HEK293 (cell line): Measurements from ENCODE around the gene RPN2.

Experiments
- CTCF ChIA-PET: fragments of 350-600 bp; formaldehyde crosslinking; extraction: SDS; loops from one replicate; lab custom pipeline; 2021; ENCODE audit warnings: antibody characterized with exemption; lab: Yijun Ruan, JAX
- POLR2A ChIA-PET: fragments of 300-600 bp; formaldehyde crosslinking; extraction: SDS; loops from one replicate; lab custom pipeline; 2020; ENCODE audit warnings: antibody characterized with exemption, inconsistent platforms; lab: Yijun Ruan, JAX
- H3K27ac ChIP-seq: fragments of 200-500 bp; sonication (Bioruptor generic); 2 replicates; pipeline ENCODE4 v1.5.1; 2014; ENCODE audit warnings: low read depth, low read length, control low read depth, inconsistent platforms; ENCODE audit errors: extremely low read depth
- H3K36me3 ChIP-seq, 2 experiments: fragments of 200-500 bp in 1 of 2; sonication (Bioruptor generic) in 1 of 2; 1 replicate in 1 of 2; 2 replicates in 1 of 2; pipeline ENCODE4 v1.5.1; 2014 to 2017; ENCODE audit warnings: inconsistent platforms in 2 of 2, low read length in 2 of 2; ENCODE audit not compliant: control insufficient read depth in 2 of 2, insufficient read depth in 1 of 2
- H3K4me1 ChIP-seq: fragments of 200-500 bp; sonication (Bioruptor generic); 2 replicates; pipeline ENCODE4 v1.5.1; 2014; ENCODE audit warnings: mild to moderate bottlenecking, low read length, inconsistent platforms; ENCODE audit not compliant: control insufficient read depth, insufficient read depth
- H3K4me3 ChIP-seq: 2 replicates; pipeline ENCODE4 v1.5.1; 2011; ENCODE audit warnings: low read depth, mild to moderate bottlenecking, control low read depth, low read length, moderate library complexity
- H3K9me3 ChIP-seq: fragments of 200-500 bp; sonication (Bioruptor generic); 2 replicates; pipeline ENCODE4 v1.5.1; 2014; ENCODE audit warnings: low read depth, low read length, inconsistent platforms; ENCODE audit not compliant: control insufficient read depth, insufficient read depth
- BCL11B ChIP-seq: fragments of 450-650 bp; formaldehyde crosslinking; IDR thresholded peaks from 2 replicates; pipeline ENCODE4 v1.5.1; 2016; ENCODE audit warnings: low read depth, missing biosample characterization, missing genetic modification characterization
- GLI2 ChIP-seq: fragments of 450-650 bp; formaldehyde crosslinking; IDR thresholded peaks from 2 replicates; pipeline ENCODE4; 2017; ENCODE audit warnings: missing biosample characterization, missing genetic modification characterization, low read depth, borderline replicate concordance
- HOXC10 ChIP-seq: sonication (generic); formaldehyde crosslinking; IDR thresholded peaks from 2 replicates; pipeline ENCODE4 v1.8.1; 2023; ENCODE audit warnings: mild to moderate bottlenecking, missing genetic modification reagents
- KLF16 ChIP-seq: fragments of 450-650 bp; formaldehyde crosslinking; IDR thresholded peaks from 2 replicates; pipeline ENCODE4 v1.5.1; 2017; ENCODE audit warnings: missing biosample characterization, missing genetic modification characterization
- MEIS1 ChIP-seq: sonication (generic); formaldehyde crosslinking; IDR thresholded peaks from 2 replicates; pipeline ENCODE4 v1.8.1; 2022; ENCODE audit warnings: missing genetic modification reagents, mild to moderate bottlenecking, borderline replicate concordance
- ZIC2 ChIP-seq: fragments of 450-650 bp; formaldehyde crosslinking; IDR thresholded peaks from 2 replicates; pipeline ENCODE4 v1.5.1; 2016; ENCODE audit warnings: missing biosample characterization, missing genetic modification characterization
- ZNF157 ChIP-seq: fragments of 450-650 bp; formaldehyde crosslinking; IDR thresholded peaks from 2 replicates; pipeline ENCODE4 v1.5.1; 2016; ENCODE audit warnings: missing biosample characterization, missing genetic modification characterization
- ZNF2 ChIP-seq: fragments of 450-650 bp; formaldehyde crosslinking; IDR thresholded peaks from 2 replicates; pipeline ENCODE4 v1.5.1; 2016; ENCODE audit warnings: missing biosample characterization, missing genetic modification characterization
- ZNF335 ChIP-seq: fragments of 450-650 bp; formaldehyde crosslinking; conservative IDR thresholded peaks from 2 replicates; pipeline ENCODE4 v1.5.1; 2016; ENCODE audit warnings: missing biosample characterization, missing genetic modification characterization
- ZNF394 ChIP-seq: fragments of 450-650 bp; formaldehyde crosslinking; IDR thresholded peaks from 2 replicates; pipeline ENCODE4 v1.5.1; 2016; ENCODE audit warnings: missing biosample characterization, missing genetic modification characterization, mild to moderate bottlenecking, moderate library complexity, borderline replicate concordance
- ZNF549 ChIP-seq: fragments of 450-650 bp; IDR thresholded peaks from 2 replicates; pipeline ENCODE4 v1.5.1; 2018; ENCODE audit warnings: missing biosample characterization, missing genetic modification characterization, mild to moderate bottlenecking, inconsistent platforms, moderate library complexity
- ZNF677 ChIP-seq: fragments of 450-650 bp; IDR thresholded peaks from 2 replicates; pipeline ENCODE4 v1.5.0; 2018; ENCODE audit warnings: missing biosample characterization, mild to moderate bottlenecking, missing genetic modification characterization, moderate library complexity
- TF ChIP-seq, protein P1 (sequence below): fragments of 450-650 bp; formaldehyde crosslinking; IDR thresholded peaks from 2 replicates; pipeline ENCODE4 v1.5.1; 2016; ENCODE audit warnings: missing biosample characterization, missing genetic modification characterization
- TF ChIP-seq, protein P2 (sequence below): fragments of 450-650 bp; formaldehyde crosslinking; IDR thresholded peaks from 2 replicates; pipeline ENCODE4 v1.5.1; 2016; ENCODE audit warnings: missing biosample characterization, missing genetic modification characterization
- TF ChIP-seq, protein P3 (sequence below): fragments of 450-650 bp; formaldehyde crosslinking; IDR thresholded peaks from 2 replicates; pipeline ENCODE4 v1.5.1; 2016; ENCODE audit warnings: missing biosample characterization, missing genetic modification characterization, borderline replicate concordance

The RPN2 gene

DNA sequence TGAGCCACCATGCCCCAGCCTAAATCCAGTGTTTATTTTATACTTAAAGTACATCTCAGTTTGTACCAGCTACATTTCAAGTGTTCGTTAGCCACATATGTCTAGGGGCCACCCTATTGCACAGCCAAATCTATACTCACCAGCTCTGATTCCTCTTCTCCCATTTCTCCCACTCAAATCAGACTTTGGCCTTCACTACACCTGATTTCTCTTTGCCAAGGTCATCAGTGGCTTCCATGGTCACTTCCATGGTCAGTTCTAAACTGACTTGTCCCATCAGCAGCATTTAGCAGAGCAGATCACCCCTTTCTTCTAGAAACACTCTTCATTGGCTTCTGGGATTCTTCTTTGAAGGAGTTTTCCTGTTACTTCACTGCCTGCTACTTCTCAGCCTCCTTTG, 68.4 kb downstream of the RPN2 start:
- TF ChIP-seq MEIS1 (CRISPR knock-in tag): no peak
- TF ChIP-seq ZNF157 (tag by site-specific recombination): no peak
- no peak for TF ChIP-seq ZNF335 (tag by site-specific recombination)
- TF ChIP-seq, protein P1, sequence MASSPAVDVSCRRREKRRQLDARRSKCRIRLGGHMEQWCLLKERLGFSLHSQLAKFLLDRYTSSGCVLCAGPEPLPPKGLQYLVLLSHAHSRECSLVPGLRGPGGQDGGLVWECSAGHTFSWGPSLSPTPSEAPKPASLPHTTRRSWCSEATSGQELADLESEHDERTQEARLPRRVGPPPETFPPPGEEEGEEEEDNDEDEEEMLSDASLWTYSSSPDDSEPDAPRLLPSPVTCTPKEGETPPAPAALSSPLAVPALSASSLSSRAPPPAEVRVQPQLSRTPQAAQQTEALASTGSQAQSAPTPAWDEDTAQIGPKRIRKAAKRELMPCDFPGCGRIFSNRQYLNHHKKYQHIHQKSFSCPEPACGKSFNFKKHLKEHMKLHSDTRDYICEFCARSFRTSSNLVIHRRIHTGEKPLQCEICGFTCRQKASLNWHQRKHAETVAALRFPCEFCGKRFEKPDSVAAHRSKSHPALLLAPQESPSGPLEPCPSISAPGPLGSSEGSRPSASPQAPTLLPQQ (tag by site-specific recombination): no peak
- no peak for TF ChIP-seq ZNF394 (tag by site-specific recombination)
- TF ChIP-seq GLI2: no peak
- TF ChIP-seq KLF16: no peak
- no peaks in the 10 kb centered on the region for H3K4me1 ChIP-seq
- no peaks in the 10 kb centered on the region for H3K9me3 ChIP-seq
- no peak overlapping the region for H3K27ac ChIP-seq
- ChIA-PET CTCF (interaction anchor here (0.6 to 0.7 kb wide), 2 partner anchors 11 to 228 kb away, joined by 4 to 6 read pairs; no protein-coding TSS in a partner anchor), POLR2A (interaction anchor here (0.8 kb wide), 1 partner anchor 12 kb away, joined by 6 read pairs; no protein-coding TSS in a partner anchor)
- no peak overlapping the region for H3K4me3 ChIP-seq
- peaks cover 0 to 16% of the 10 kb centered on the region in 2 experiments; a peak in 2 of 3 replicates for H3K36me3 ChIP-seq

DNA sequence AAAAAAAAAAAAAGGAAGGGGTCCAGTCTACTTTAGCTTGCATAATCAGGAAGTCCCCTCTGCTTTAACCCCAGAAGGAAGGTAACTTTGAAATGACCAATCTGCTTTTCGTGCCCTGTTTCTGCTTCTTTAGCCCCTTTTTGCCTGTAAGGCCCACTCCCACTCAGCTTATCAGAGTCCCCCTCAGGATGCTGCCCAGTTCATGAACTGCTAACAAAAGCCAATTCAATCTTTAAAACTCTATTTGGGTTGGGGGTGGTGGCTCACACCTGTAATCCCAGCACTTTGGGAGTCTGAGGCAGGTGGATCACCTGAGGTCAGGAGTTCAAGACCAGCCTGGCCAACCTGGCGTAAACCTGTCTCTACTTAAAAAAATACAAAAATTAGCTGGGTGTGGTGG, 70.2 kb downstream of the RPN2 start:
- Histone ChIP-seq H3K9me3 (no peaks in the 10 kb centered on the region), H3K4me3 (no peak overlapping the region), H3K36me3 (no peaks in the 10 kb centered on the region; a peak in 1 of 3 replicates), H3K4me1 (no peaks in the 10 kb centered on the region), H3K27ac (no peak overlapping the region)
- CTCF ChIA-PET: interaction anchor here (0.7 to 1.4 kb wide), 3 partner anchors 20 to 241 kb away, joined by 3 to 7 read pairs (median 4); no protein-coding TSS in a partner anchor
- POLR2A ChIA-PET: no interaction called here
- TF ChIP-seq, protein P2, sequence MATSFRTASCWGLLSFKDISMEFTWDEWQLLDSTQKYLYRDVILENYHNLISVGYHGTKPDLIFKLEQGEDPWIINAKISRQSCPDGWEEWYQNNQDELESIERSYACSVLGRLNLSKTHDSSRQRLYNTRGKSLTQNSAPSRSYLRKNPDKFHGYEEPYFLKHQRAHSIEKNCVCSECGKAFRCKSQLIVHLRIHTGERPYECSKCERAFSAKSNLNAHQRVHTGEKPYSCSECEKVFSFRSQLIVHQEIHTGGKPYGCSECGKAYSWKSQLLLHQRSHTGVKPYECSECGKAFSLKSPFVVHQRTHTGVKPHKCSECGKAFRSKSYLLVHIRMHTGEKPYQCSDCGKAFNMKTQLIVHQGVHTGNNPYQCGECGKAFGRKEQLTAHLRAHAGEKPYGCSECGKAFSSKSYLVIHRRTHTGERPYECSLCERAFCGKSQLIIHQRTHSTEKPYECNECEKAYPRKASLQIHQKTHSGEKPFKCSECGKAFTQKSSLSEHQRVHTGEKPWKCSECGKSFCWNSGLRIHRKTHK (tag by site-specific recombination): no peak
- TF ChIP-seq ZNF549 (tag by site-specific recombination): peak; percentile 93
- TF ChIP-seq, protein P1 (tag by site-specific recombination): no peak

DNA sequence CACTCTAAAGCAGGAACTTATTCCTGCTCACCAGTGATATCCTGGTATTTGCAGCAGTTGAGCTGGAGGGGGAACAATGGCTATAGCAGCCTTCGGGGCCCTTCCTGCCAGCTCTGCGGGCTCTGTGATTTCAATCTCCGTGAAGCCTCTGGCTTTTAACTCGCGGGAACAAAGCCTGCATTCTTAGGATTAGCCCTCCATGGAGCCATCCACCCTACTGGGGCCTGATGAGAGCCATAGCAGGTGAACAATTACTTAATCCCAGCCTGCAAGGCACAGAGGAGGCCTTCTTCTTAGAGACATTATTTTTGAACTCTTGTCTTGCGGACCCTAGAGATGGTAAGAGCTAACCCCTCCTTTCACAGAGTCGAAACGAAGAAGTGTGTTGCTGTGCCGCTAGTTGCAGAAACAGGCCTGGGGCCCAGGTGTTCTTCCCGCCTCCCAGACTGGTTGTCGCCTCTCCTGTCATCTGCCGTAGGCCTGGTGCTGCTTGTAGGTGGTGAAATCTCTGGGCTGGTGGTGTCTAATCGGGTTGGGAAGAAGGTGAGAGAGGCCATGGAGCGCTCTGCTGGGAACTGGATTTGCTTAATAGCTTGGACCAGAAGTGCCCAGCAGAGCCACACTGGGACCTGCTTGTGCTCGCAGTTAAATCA, 72.8 kb downstream of the RPN2 start:
- no peaks in the 10 kb centered on the region for H3K9me3 ChIP-seq
- ChIA-PET CTCF (no interaction called here), POLR2A (no interaction called here)
- H3K4me1 ChIP-seq: no peaks in the 10 kb centered on the region
- H3K4me3 ChIP-seq: no peak overlapping the region
- no peaks in the 10 kb centered on the region for H3K36me3 ChIP-seq
- TF ChIP-seq ZNF677 (tag by site-specific recombination) (no peak), ZIC2 (tag by site-specific recombination) (peak; percentile 64), ZNF2 (tag by site-specific recombination) (no peak), HOXC10 (no peak), BCL11B (tag by site-specific recombination) (no peak)
- TF ChIP-seq, protein P3, sequence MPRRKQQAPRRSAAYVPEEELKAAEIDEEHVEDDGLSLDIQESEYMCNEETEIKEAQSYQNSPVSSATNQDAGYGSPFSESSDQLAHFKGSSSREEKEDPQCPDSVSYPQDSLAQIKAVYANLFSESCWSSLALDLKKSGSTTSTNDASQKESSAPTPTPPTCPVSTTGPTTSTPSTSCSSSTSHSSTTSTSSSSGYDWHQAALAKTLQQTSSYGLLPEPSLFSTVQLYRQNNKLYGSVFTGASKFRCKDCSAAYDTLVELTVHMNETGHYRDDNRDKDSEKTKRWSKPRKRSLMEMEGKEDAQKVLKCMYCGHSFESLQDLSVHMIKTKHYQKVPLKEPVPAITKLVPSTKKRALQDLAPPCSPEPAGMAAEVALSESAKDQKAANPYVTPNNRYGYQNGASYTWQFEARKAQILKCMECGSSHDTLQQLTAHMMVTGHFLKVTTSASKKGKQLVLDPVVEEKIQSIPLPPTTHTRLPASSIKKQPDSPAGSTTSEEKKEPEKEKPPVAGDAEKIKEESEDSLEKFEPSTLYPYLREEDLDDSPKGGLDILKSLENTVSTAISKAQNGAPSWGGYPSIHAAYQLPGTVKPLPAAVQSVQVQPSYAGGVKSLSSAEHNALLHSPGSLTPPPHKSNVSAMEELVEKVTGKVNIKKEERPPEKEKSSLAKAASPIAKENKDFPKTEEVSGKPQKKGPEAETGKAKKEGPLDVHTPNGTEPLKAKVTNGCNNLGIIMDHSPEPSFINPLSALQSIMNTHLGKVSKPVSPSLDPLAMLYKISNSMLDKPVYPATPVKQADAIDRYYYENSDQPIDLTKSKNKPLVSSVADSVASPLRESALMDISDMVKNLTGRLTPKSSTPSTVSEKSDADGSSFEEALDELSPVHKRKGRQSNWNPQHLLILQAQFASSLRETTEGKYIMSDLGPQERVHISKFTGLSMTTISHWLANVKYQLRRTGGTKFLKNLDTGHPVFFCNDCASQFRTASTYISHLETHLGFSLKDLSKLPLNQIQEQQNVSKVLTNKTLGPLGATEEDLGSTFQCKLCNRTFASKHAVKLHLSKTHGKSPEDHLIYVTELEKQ (tag by site-specific recombination): no peak
- H3K27ac ChIP-seq: no peak overlapping the region
